SK-MEL-5 (cell line): ENCODE data around the gene DFFB. TPM values are rescaled to one million over a fixed set of nuclear protein-coding genes. Genes with fewer than 3 reads are reported as not detected.

Experiments
- DNase-seq: peaks from one replicate; pipeline ENCODE4 v3.0.0-alpha.2; 2016; ENCODE audit warnings: low read depth, low spot score
- in situ Hi-C: cut with HindIII; loops from 2 replicates; pipeline ENCODE4 v1.10.0; 2016; ENCODE audit warnings: low sequenced_read_pairs, high pct_unique_total_duplicates, low pct_unique_long_range_greater_than_20kb
- total RNA-seq: library from RNA; depleted of rRNA; stranded (reverse); fragments of >200 nt; shearing (Covaris generic); gene quantifications from 2 replicates; pipeline ENCODE4 v1.2.3, GENCODE V29; 2014

Gene DFFB
- total RNA-seq, 1 experiment from 2014 or later: 10.0 TPM

- in situ Hi-C loops: no loop called here
These were observed 28.9 kb downstream of the DFFB start for GRCh38 chr1:3886106-3886670.

DNA sequence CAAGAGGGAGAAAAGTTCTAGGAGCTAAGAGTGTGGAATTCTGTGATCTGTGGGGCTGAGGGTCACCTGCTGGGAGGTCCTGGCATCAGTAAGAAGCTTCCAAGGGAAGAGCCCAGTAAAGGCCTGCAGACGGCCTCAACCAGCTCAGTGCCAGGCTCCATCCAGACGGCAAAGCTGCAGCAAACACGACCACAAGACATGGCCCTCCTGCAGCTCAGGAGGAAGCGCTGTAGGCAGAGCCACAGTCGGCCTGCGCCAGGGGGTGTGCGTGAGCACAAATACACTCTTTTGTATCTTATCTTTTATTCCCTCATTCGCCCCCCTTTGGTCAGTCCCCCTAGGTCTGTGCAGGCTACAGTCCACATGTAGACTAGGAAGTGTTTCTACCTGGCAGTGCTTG, 29.4 kb downstream of the DFFB start:
- in situ Hi-C loops: no loop called here
- no peak for DNase-seq

More at GRCh38 chr1:3886106-3886670, 28.9 kb downstream of the DFFB start:
- DNase-seq: no peak

DNA sequence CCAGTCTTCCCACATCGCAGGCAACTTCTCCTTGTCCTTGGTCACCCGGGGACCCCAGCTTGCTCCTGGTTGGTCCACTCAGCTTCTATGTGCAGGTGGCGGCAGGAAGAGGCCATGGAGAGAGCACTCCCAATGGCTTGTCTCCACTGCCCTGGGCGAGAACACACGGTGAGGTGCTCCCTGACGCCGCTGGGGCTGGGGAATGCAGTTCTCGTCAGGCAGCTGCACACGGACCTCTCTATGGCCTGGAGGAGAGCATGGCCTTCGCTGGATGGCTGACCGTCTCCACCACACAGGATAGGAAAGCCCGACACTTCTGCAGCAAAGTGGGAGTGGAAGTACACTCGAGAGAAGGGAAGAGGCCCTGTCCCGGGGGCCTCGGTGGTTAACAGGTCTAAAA, 31.0 kb downstream of the DFFB start:
- in situ Hi-C loops: no loop called here
- no peak for DNase-seq

GRCh38 chr1:3889936-3890335, 32.7 kb downstream of the DFFB start:
- in situ Hi-C loops: no loop called here
- DNase-seq: no peak

DNA sequence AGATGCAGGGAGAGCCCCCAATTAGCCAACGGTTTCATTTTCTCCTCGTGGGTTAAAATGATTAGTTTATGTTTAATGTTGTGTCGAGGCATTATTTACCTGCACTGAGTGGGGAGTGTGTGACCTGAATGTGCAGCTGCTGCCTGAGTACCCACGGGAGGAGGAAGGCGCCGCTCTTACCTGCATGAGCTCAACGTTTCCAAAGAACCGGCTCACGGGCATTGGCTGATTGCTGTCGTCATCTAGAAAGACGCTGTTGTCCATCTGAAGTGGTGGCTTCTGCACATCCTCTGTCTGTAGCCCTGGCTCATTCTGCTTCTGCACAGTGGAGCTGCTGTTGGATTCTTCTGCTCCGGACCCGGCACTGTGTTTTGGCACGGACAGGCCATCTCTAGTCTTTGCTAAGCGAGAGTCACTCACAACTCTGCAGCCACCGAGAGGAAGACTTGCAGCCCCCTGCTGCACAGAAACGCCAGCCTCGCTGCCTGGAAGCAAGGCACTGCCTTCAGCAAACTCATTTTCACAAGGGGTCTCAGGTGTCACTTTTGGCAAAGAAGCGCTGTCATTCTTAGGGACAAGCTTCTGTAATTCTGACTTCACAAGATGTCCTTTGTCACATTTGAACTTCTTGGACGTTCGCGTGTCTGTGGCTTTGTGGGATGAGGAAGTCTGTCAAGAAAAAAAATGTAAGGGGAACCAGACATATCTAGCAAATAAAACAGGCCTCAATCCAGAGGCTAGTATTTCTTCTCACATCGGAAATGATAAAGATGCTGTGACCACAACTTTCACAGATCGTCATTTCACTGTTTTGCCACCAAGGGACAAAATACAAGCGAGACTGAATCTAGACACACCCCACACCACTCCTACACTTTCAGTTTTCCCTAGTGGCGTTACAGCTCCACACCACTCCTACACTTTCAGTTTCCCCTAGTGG, 33.4 kb downstream of the DFFB start:
- in situ Hi-C loops: no loop called here
- DNase-seq: no peak

GRCh38 chr1:3891329-3891865, 34.1 kb downstream of the DFFB start:
- no peak for DNase-seq
- in situ Hi-C loops: no loop called here

DNA sequence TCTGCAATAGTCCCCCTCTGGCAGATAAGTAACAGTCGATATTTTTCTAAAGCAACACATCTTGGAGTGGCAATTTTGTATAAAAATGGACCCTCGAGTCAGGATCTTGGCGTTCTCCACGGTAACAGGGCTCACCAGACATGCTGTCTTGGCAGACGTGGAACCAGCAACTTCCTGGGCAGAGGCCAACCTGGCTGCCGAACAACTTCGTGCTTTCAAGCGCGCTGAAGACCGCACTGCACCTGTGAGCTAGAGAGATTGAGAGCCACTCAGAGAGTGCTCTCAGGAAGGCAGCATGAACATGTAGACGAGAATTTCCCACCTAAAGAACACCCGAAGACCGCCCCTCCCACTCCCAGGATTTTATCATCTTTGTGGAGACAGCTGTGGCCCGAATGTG, 35.5 kb downstream of the DFFB start:
- DNase-seq: no peak
- in situ Hi-C loops: no loop called here

DNA sequence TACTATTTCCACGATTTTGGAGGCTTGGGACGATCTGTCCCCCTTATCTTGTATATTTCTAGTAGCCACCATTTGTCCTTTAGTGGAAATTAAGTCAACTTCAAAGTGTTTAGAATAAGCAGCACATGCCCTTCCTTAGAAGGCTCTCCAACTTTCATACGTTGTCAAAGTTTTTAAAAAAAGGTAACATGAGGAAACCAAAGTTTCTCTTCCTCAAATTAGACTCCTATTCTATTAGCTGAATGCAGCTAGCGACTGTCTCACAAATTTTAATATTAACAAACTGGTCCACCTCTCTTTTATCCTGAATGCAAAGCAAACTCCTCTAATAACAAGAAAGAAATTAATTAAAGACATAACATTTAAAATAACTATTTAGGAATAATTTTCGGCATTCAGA, 35.9 kb downstream of the DFFB start:
- no peak for DNase-seq
- in situ Hi-C loops: no loop called here

DNA sequence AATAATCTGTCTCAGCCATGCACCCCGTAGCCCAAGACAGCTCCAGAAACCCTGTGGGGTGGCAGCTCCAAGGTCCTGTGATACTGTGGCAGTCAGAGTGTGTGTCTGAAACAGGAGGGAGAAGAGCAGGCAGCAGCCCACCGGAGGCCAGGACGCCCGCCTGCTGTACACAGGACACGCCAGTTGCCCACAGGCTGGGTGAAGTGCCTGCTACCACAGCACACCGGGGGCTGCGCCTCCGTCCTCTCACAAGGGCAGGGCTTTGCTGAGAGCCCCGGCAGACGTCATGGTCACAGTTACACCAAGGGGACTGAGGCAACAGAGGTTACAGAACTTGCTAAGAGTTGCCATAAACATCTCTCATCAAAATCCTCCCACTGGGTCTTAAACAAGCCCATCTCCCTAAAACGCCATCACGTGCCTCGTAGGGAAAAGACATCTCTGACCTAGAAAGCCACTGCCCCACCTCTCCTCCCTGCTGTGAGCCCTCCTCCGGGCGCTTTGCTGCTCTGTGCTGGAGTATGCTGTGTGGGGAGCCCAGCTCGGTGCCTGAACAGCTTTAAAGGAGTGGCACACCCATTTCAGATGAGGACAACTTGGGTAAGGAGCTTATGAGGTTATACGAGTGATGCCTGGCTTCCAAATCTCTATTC, 37.5 kb downstream of the DFFB start:
- no peak for DNase-seq
- in situ Hi-C loops: no loop called here

GRCh38 chr1:3895279-3895950, 38.1 kb downstream of the DFFB start:
- DNase-seq: no peak
- in situ Hi-C loops: no loop called here

GRCh38 chr1:3895951-3896325, 38.7 kb downstream of the DFFB start:
- in situ Hi-C loops: no loop called here
- no peak for DNase-seq

- in situ Hi-C loops: no loop called here
- DNase-seq: no peak
These were observed 39.2 kb downstream of the DFFB start for GRCh38 chr1:3896396-3897000.

DNA sequence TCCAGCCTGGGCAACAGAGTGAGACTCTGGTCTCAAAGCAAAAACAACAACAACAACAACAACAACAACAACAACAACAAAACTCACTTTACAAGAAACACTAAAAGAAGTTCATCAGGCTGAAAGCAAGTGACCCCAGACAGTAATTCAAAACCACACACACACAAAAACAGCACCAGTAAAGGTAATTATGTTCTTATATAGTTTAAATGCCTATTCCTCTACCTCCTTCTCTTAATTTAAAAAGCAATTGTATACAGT, 41.1 kb downstream of the DFFB start:
- in situ Hi-C loops: no loop called here
- no peak for DNase-seq

GRCh38 chr1:3898994-3899753, 41.9 kb downstream of the DFFB start:
- no peak for DNase-seq
- in situ Hi-C loops: no loop called here

- in situ Hi-C loops: no loop called here
- DNase-seq: no peak
These were observed 42.5 kb downstream of the DFFB start for GRCh38 chr1:3899754-3900149.

DNA sequence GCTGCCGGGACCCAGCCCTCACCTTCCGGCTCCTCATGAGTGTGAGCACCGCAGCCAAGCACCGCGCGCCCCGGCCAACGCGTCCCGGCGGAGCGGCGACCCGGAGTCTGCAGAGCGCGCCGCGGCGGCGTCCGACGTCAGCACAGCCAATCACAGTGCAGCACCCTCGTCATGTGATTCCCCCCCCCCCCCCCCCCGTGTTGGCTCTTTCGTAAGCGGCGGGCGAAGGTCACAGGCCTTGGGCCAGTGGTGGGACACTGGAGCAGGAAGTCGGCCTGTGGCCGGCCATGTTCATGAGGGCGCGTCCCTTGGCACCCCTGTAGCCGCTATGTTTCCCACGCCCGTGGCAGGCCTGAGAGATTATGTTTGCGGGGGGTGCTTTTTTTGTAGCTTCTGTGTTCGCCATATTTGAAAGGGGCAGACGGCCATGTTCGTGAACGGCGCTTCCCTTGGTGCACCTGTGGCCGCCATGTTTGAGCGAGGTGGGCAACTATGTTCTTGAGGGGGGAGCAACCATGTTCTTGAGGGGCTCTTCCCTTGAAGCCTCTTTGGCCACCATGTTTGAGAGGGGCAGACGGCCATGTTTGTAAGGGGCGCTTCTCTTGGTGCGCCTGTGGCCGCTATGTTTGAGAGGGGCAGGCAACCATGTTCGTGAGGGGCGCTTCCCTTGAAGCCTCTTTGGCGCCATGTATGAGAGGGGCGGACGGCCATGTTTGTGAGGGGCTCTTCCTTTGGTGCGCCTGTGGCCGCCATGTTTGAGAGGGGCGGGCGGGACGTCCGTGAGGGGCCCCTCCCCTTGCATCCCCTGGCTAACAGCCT, 43.1 kb downstream of the DFFB start, which contains the start of gene C1orf174:
Gene C1orf174 (minus strand): TSS at position 123 of the 819 bp plus-strand sequence. CDS start 86 bp downstream, at position 37.
- peak; percentile 97 for DNase-seq
- in situ Hi-C loops: no loop called here
